Chondrocyte (in vitro differentiated cells): ENCODE results near the gene CHCHD3. TPM values are rescaled to one million over a fixed set of nuclear protein-coding genes. Genes with fewer than 3 reads are reported as not detected.

Experiments
- DNase-seq: peaks from one replicate; pipeline ENCODE4 v3.0.0; 2021; ENCODE audit warnings: mixed read lengths, low spot score
- H3K27ac Mint-ChIP-seq: one replicate; pipeline ENCODE4 v1.8.0; 2021; ENCODE audit warnings: mild to moderate bottlenecking, moderate library complexity, mixed read lengths; ENCODE audit not compliant: unreplicated experiment
- H3K27me3 Mint-ChIP-seq: 2 replicates; pipeline ENCODE4 v1.8.0; 2021; ENCODE audit warnings: low read depth, mixed read lengths
- H3K36me3 Mint-ChIP-seq: 2 replicates; pipeline ENCODE4 v1.8.0; 2021; ENCODE audit warnings: low read depth, mixed read lengths
- H3K4me1 Mint-ChIP-seq: 2 replicates; pipeline ENCODE4 v1.8.0; 2021; ENCODE audit warnings: low read depth, mild to moderate bottlenecking, mixed read lengths
- H3K4me3 Mint-ChIP-seq: one replicate; pipeline ENCODE4 v1.8.0; 2021; ENCODE audit warnings: mild to moderate bottlenecking, moderate library complexity, mixed read lengths; ENCODE audit not compliant: unreplicated experiment
- H3K9me3 Mint-ChIP-seq: 2 replicates; pipeline ENCODE4 v1.8.0; 2021; ENCODE audit warnings: low read depth, mixed read lengths
- CTCF ChIP-seq: fragments of 200-600 bp; sonication (generic); IDR thresholded peaks from 2 replicates; pipeline ENCODE4 v1.5.0; 2021; ENCODE audit warnings: antibody characterized with exemption, mild to moderate bottlenecking, moderate library complexity
- total RNA-seq: library from RNA; stranded (reverse); gene quantifications from 3 replicates; pipeline ENCODE4 v1.2.1, GENCODE V29; 2021

CHCHD3 gene
- total RNA-seq, 1 donor from 2014 or later: 42.6 TPM

GRCh38 chr7:133081119-133081598 is 731 bp downstream of the CHCHD3 start:
- H3K4me1 Mint-ChIP-seq: peaks cover 24% of the 10 kb centered on the region
- no peaks in the 10 kb centered on the region for H3K36me3 Mint-ChIP-seq
- no peaks in the 10 kb centered on the region for H3K9me3 Mint-ChIP-seq
- DNase-seq: no peak
- peaks cover 1% of the 10 kb centered on the region for H3K27me3 Mint-ChIP-seq
- peak overlapping the region; percentile 80 for H3K4me3 Mint-ChIP-seq
- no peak for TF ChIP-seq CTCF
- peak overlapping the region; percentile 92 for H3K27ac Mint-ChIP-seq

- Mint-ChIP-seq H3K9me3 (no peaks in the 10 kb centered on the region), H3K27ac (peak overlapping the region; percentile 17), H3K4me3 (no peak overlapping the region), H3K36me3 (peaks cover 2% of the 10 kb centered on the region), H3K4me1 (peaks cover 24% of the 10 kb centered on the region), H3K27me3 (no peaks in the 10 kb centered on the region)
- TF ChIP-seq CTCF: no peak
- no peak for DNase-seq
Measured at GRCh38 chr7:133079296-133079695, 2.6 kb downstream of the CHCHD3 start.

- no peak for TF ChIP-seq CTCF
- no peaks in the 10 kb centered on the region for H3K9me3 Mint-ChIP-seq
- H3K27me3 Mint-ChIP-seq: no peaks in the 10 kb centered on the region
- no peak overlapping the region for H3K27ac Mint-ChIP-seq
- no peak overlapping the region for H3K4me3 Mint-ChIP-seq
- H3K36me3 Mint-ChIP-seq: peaks cover 2% of the 10 kb centered on the region
- H3K4me1 Mint-ChIP-seq: peaks cover 24% of the 10 kb centered on the region
- DNase-seq: no peak
Measured at GRCh38 chr7:133077394-133077793, 4.5 kb downstream of the CHCHD3 start.

GRCh38 chr7:133076142-133076541 is 5.7 kb downstream of the CHCHD3 start:
- Mint-ChIP-seq H3K36me3 (peaks cover 2% of the 10 kb centered on the region), H3K27ac (no peak overlapping the region), H3K9me3 (no peaks in the 10 kb centered on the region), H3K4me1 (peaks cover 18% of the 10 kb centered on the region), H3K27me3 (no peaks in the 10 kb centered on the region), H3K4me3 (no peak overlapping the region)
- no peak for DNase-seq
- TF ChIP-seq CTCF: no peak

DNA sequence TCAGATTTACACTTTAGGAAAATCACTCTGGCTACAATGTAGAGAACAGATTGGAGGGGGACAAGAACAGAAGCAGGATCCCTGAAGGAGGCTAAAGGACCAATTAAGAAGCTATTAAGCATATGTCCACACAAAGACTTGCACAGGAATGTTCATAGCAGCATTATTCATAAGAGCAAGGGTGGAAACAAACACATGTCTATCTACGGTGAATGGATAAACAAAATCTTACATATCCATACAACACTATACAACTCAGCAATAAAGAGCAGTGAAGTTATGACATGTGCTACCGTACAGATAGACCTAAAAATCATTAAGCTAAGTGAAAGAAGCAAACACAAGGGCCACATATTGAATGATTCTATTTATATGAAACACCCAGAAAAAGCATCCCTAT is 10.4 kb downstream of the CHCHD3 start:
- Mint-ChIP-seq H3K9me3 (no peaks in the 10 kb centered on the region), H3K4me1 (peaks cover 4% of the 10 kb centered on the region), H3K4me3 (no peak overlapping the region), H3K27ac (no peak overlapping the region), H3K36me3 (peaks cover 13% of the 10 kb centered on the region), H3K27me3 (no peaks in the 10 kb centered on the region)
- no peak for TF ChIP-seq CTCF
- no peak for DNase-seq
